Measurements from ENCODE around the gene NHLH2. TPM values are rescaled to one million over a fixed set of nuclear protein-coding genes. Genes with fewer than 3 reads are reported as not detected.

NHLH2 gene
- polyA plus RNA-seq, 1 of the 3 experiments (the other 2 are of a cell fraction): not detected

- Histone ChIP-seq H3K4me3 (ENCODE audit: low read depth in 2 of 2, low read length in 1 of 2) (no peak overlapping the region), H3K4me2 (no peak overlapping the region), H3K9ac (no peak overlapping the region), H3K9me3 (no peaks in the 10 kb centered on the region), H4K20me1 (ENCODE audit: insufficient read depth) (no peaks in the 10 kb centered on the region), H3K79me2 (ENCODE audit: insufficient read depth) (no peaks in the 10 kb centered on the region), H3K27me3 (ENCODE audit: insufficient read depth) (no peaks in the 10 kb centered on the region; the same call in 1 of the 2 replicates), H3F3A (replicated peaks; ENCODE audit: insufficient read depth) (no peaks in the 10 kb centered on the region), H3K27ac (ENCODE audit: low read depth in 2 of 2, low read length in 1 of 2) (no peak overlapping the region), H2AFZ (ENCODE audit: low read depth) (no peak overlapping the region), H3K36me3 (replicated peaks in 1 of 2; ENCODE audit: control insufficient read depth in 1 of 2, insufficient read depth in 2 of 2, low read length in 1 of 2) (no peaks in the 10 kb centered on the region), H3K9me2 (no peaks in the 10 kb centered on the region), H3K4me1 (ENCODE audit: control insufficient read depth in 1 of 2, insufficient read depth in 2 of 2, low read depth in 1 of 2, low read length in 1 of 2) (peaks cover 0 to 7% of the 10 kb centered on the region in 2 experiments; a peak in 1 of 4 replicates)
- no peak for DNase-seq
- WGBS (ENCODE audit: low lambda C conversion rate): 23% methylated on average over 3 of the region's 3 CpGs
- POLR2A ChIA-PET: no interaction called here
- CTCF ChIA-PET: interaction anchor here (1.1 to 1.3 kb wide), 2 partner anchors 17 to 165 kb away, joined by 3 to 8 read pairs; no protein-coding TSS in a partner anchor
- TF ChIP-seq CTCF (IDR thresholded peaks at IDR 0.05) (no peak), SIN3A (IDR thresholded peaks at IDR 0.05; ENCODE audit: borderline replicate concordance, low read depth, low read length) (no peak), EZH2phosphoT487 (IDR thresholded peaks at IDR 0.05; ENCODE audit: borderline replicate concordance, low read depth) (no peak), RAD21 (IDR thresholded peaks at IDR 0.05; ENCODE audit: low read length) (no peak), TEAD4 (IDR thresholded peaks at IDR 0.05; ENCODE audit: borderline replicate concordance, insufficient read depth) (no peak)
Measured at GRCh38 chr1:115815694-115816093, 25.2 kb downstream of the NHLH2 start.

GRCh38 chr1:115814685-115815398, 26.1 kb downstream of the NHLH2 start:
- H3K27ac ChIP-seq (ENCODE audit: low read depth in 2 of 2, low read length in 1 of 2): no peak overlapping the region
- CTCF ChIA-PET: interaction anchor here (1.0 to 1.3 kb wide), 4 partner anchors 16 to 166 kb away, joined by 3 to 8 read pairs (median 4); no protein-coding TSS in a partner anchor
- WGBS (ENCODE audit: low lambda C conversion rate): 35% methylated on average over 4 of the region's 4 CpGs
- H2AFZ ChIP-seq (ENCODE audit: low read depth): no peak overlapping the region
- DNase-seq: no peak
- POLR2A ChIA-PET: no interaction called here
- H3K4me3 ChIP-seq (ENCODE audit: low read depth in 2 of 2, low read length in 1 of 2): no peak overlapping the region
- H3K4me1 ChIP-seq (ENCODE audit: control insufficient read depth in 1 of 2, insufficient read depth in 2 of 2, low read depth in 1 of 2, low read length in 1 of 2): peaks cover 0 to 7% of the 10 kb centered on the region in 2 experiments; a peak in 1 of 4 replicates
- H3K27me3 ChIP-seq (ENCODE audit: insufficient read depth): no peaks in the 10 kb centered on the region; the same call in 1 of the 2 replicates
- no peak overlapping the region for H3K9ac ChIP-seq
- no peak overlapping the region for H3K4me2 ChIP-seq
- no peak for TF ChIP-seq YY1 (IDR thresholded peaks at IDR 0.05; ENCODE audit: low read depth)
- TF ChIP-seq SIN3A (IDR thresholded peaks at IDR 0.05; ENCODE audit: borderline replicate concordance, low read depth, low read length): no peak
- no peak for TF ChIP-seq EZH2phosphoT487 (IDR thresholded peaks at IDR 0.05; ENCODE audit: borderline replicate concordance, low read depth)
- TF ChIP-seq MXI1 (IDR thresholded peaks at IDR 0.05; ENCODE audit: low read depth, low read length): no peak
- H4K20me1 ChIP-seq (ENCODE audit: insufficient read depth): no peaks in the 10 kb centered on the region
- H3K9me3 ChIP-seq: no peaks in the 10 kb centered on the region
- H3F3A ChIP-seq (replicated peaks; ENCODE audit: insufficient read depth): no peaks in the 10 kb centered on the region
- H3K9me2 ChIP-seq: no peaks in the 10 kb centered on the region
- H3K79me2 ChIP-seq (ENCODE audit: insufficient read depth): no peaks in the 10 kb centered on the region
- no peaks in the 10 kb centered on the region for H3K36me3 ChIP-seq (replicated peaks in 1 of 2; ENCODE audit: control insufficient read depth in 1 of 2, insufficient read depth in 2 of 2, low read length in 1 of 2)

GRCh38 chr1:115813727-115814126, 27.2 kb downstream of the NHLH2 start:
- H3K27me3 ChIP-seq (ENCODE audit: insufficient read depth): no peaks in the 10 kb centered on the region; the same call in 1 of the 2 replicates
- no peaks in the 10 kb centered on the region for H3K36me3 ChIP-seq (replicated peaks in 1 of 2; ENCODE audit: control insufficient read depth in 1 of 2, insufficient read depth in 2 of 2, low read length in 1 of 2)
- H3K4me3 ChIP-seq (ENCODE audit: low read depth in 2 of 2, low read length in 1 of 2): no peak overlapping the region
- no peaks in the 10 kb centered on the region for H3F3A ChIP-seq (replicated peaks; ENCODE audit: insufficient read depth)
- no peak overlapping the region for H3K27ac ChIP-seq (ENCODE audit: low read depth in 2 of 2, low read length in 1 of 2)
- no peak overlapping the region for H2AFZ ChIP-seq (ENCODE audit: low read depth)
- H3K79me2 ChIP-seq (ENCODE audit: insufficient read depth): no peaks in the 10 kb centered on the region
- no peaks in the 10 kb centered on the region for H3K9me3 ChIP-seq
- H4K20me1 ChIP-seq (ENCODE audit: insufficient read depth): no peaks in the 10 kb centered on the region
- H3K4me1 ChIP-seq (ENCODE audit: control insufficient read depth in 1 of 2, insufficient read depth in 2 of 2, low read depth in 1 of 2, low read length in 1 of 2): peaks cover 0 to 7% of the 10 kb centered on the region in 2 experiments; a peak in 1 of 4 replicates
- ChIA-PET POLR2A (no interaction called here), CTCF (interaction anchor here (1.1 kb wide), 1 partner anchor 167 kb away, joined by 4 read pairs; no protein-coding TSS in a partner anchor)
- no peak for DNase-seq
- no peaks in the 10 kb centered on the region for H3K9me2 ChIP-seq
- TF ChIP-seq MEF2A (IDR thresholded peaks at IDR 0.05; ENCODE audit: borderline replicate concordance, low read depth) (no peak), USF2 (IDR thresholded peaks at IDR 0.05; ENCODE audit: borderline replicate concordance, low read depth, low read length) (no peak)
- no peak overlapping the region for H3K9ac ChIP-seq
- no peak overlapping the region for H3K4me2 ChIP-seq
- WGBS (ENCODE audit: low lambda C conversion rate): 88% methylated on average over 1 of the region's 1 CpG
